Liver (tissue), 9 donors: ENCODE results near the gene HSD3B2. TPM values are rescaled to one million over a fixed set of nuclear protein-coding genes. Genes with fewer than 3 reads are reported as not detected.

Experiments used
- DNase-seq: peaks from one replicate; pipeline ENCODE4 v3.0.0-alpha.2; 2017; ENCODE audit warnings: low spot score
- H3K27ac ChIP-seq, 2 donors: one replicate each; pipeline ENCODE4 v1.7.0; 2013; ENCODE audit warnings: inconsistent platforms in 2 of 2, low read length in 2 of 2, control low read depth in 1 of 2, low read depth in 1 of 2, mild to moderate bottlenecking in 1 of 2
- H3K27me3 ChIP-seq, 4 donors: one replicate each; pipeline versions ENCODE4 v1.6.1 to v1.7.0; 2013; ENCODE audit warnings: low read length in 3 of 4, inconsistent platforms in 1 of 4, mild to moderate bottlenecking in 1 of 4, moderate library complexity in 1 of 4; ENCODE audit not compliant: control insufficient read depth in 4 of 4, insufficient read depth in 4 of 4
- H3K36me3 ChIP-seq, 4 donors: one replicate each; pipeline versions ENCODE4 v1.6.1 to v1.7.0; 2013; ENCODE audit warnings: low read length in 3 of 4, mild to moderate bottlenecking in 3 of 4, low read depth in 1 of 4, moderate library complexity in 1 of 4; ENCODE audit not compliant: control insufficient read depth in 4 of 4, insufficient read depth in 3 of 4
- H3K4me1 ChIP-seq, 4 donors: one replicate each; pipeline versions ENCODE4 v1.6.1 to v1.7.0; 2013; ENCODE audit warnings: low read length in 3 of 4, mild to moderate bottlenecking in 3 of 4, moderate library complexity in 1 of 4; ENCODE audit not compliant: control insufficient read depth in 4 of 4, insufficient read depth in 4 of 4
- H3K4me3 ChIP-seq, 3 donors: one replicate each; pipeline versions ENCODE4 v1.6.1 to v1.7.0; 2013; ENCODE audit warnings: low read length in 3 of 3, control low read depth in 1 of 3, low read depth in 1 of 3, mild to moderate bottlenecking in 1 of 3
- H3K9ac ChIP-seq, 2 donors: one replicate each; pipeline ENCODE4 v1.7.0; 2013; ENCODE audit warnings: low read length in 2 of 2, mild to moderate bottlenecking in 2 of 2, moderate library complexity in 2 of 2, control low read depth in 1 of 2, low read depth in 1 of 2
- H3K9me3 ChIP-seq, 4 donors: one replicate each; pipeline versions ENCODE4 v1.6.1 to v1.7.0; 2013; ENCODE audit warnings: low read length in 3 of 4; ENCODE audit not compliant: control insufficient read depth in 4 of 4
- FOXA1 ChIP-seq: IDR thresholded peaks from 2 replicates; pipeline ENCODE4 v1.6.1; 2016; ENCODE audit warnings: antibody characterized with exemption
- FOXA2 ChIP-seq: IDR thresholded peaks from 2 replicates; pipeline ENCODE4 v1.6.1; 2016; ENCODE audit warnings: antibody characterized with exemption
- GABPA ChIP-seq, 2 donors: IDR thresholded peaks in 1 of 2; conservative IDR thresholded peaks in 1 of 2; 2 replicates each; pipeline ENCODE4 v1.6.1; 2016; ENCODE audit warnings: antibody characterized with exemption in 2 of 2, mild to moderate bottlenecking in 1 of 2, moderate library complexity in 1 of 2
- HNF4A ChIP-seq, 2 donors: conservative IDR thresholded peaks; 2 replicates each; pipeline ENCODE4 v1.6.1; 2016; ENCODE audit warnings: antibody characterized with exemption in 2 of 2, mild to moderate bottlenecking in 2 of 2
- JUND ChIP-seq, 2 donors: IDR thresholded peaks; 2 replicates each; pipeline ENCODE4 v1.6.1; 2016; ENCODE audit warnings: antibody characterized with exemption in 2 of 2
- NR2F2 ChIP-seq: IDR thresholded peaks from 2 replicates; pipeline ENCODE4 v1.6.1; 2016; ENCODE audit warnings: antibody characterized with exemption
- RAD21 ChIP-seq, 2 donors: IDR thresholded peaks; 2 replicates each; pipeline ENCODE4 v1.6.1; 2016; ENCODE audit warnings: antibody characterized with exemption in 2 of 2, mild to moderate bottlenecking in 2 of 2
- SP1 ChIP-seq: IDR thresholded peaks from 2 replicates; pipeline ENCODE4 v1.6.1; 2018; ENCODE audit warnings: antibody characterized with exemption, mild to moderate bottlenecking
- YY1 ChIP-seq: IDR thresholded peaks from 2 replicates; pipeline ENCODE4 v1.6.1; 2016; ENCODE audit warnings: antibody characterized with exemption, mild to moderate bottlenecking
- WGBS: extraction: QIAGEN DNeasy Blood & Tissue Kit; methylation state at CpG from one replicate; pipeline ENCODE4 v1.1.7; 2013; 5-methylcytosine and 5-hydroxymethylcytosine counted together
- polyA plus RNA-seq, 2 donors: library from polyadenylated mRNA; stranded (reverse) in 1 of 2; unstranded in 1 of 2; fragments of 200-250 nt in 1 of 2; fragments of >200 nt in 1 of 2; fragmentation: Nextera tagmentation in 1 of 2; extraction: Ambion mirVana in 1 of 2; gene quantifications; one replicate each; pipeline versions ENCODE4 v1.2.1 to v1.2.3, GENCODE V29; 2013 to 2015
- total RNA-seq, 2 donors: library from RNA; depleted of rRNA; stranded (reverse); fragments of >200 nt; gene quantifications; one replicate each; pipeline ENCODE4 v1.2.3, GENCODE V29; 2014
- TF ChIP-seq, protein P1 (sequence below): IDR thresholded peaks from 2 replicates; pipeline ENCODE4 v1.6.1; 2016; ENCODE audit warnings: antibody characterized with exemption
- TF ChIP-seq, protein P2 (sequence below): IDR thresholded peaks from 2 replicates; pipeline ENCODE4 v1.6.1; 2016; ENCODE audit warnings: antibody characterized with exemption
- TF ChIP-seq, protein P3 (sequence below): IDR thresholded peaks from 2 replicates; pipeline ENCODE4 v1.6.1; 2016; ENCODE audit warnings: antibody characterized with exemption
- TF ChIP-seq, protein P4 (sequence below): fragments of 150-350 bp; IDR thresholded peaks from 2 replicates; pipeline ENCODE4 v1.5.1; 2017; ENCODE audit warnings: improper control_type of control experiment, low read depth, low read length; ENCODE audit not compliant: missing input control
- donor health status: healthy.
- donor health status: healthy.
- donor health status: healthy.
- donor health status: healthy.
- donor health status: healthy.

HSD3B2 gene
- total and polyA plus RNA-seq, 4 donors: 0.14 to 0.25 (median 0.18) TPM; not detected in 1

DNA sequence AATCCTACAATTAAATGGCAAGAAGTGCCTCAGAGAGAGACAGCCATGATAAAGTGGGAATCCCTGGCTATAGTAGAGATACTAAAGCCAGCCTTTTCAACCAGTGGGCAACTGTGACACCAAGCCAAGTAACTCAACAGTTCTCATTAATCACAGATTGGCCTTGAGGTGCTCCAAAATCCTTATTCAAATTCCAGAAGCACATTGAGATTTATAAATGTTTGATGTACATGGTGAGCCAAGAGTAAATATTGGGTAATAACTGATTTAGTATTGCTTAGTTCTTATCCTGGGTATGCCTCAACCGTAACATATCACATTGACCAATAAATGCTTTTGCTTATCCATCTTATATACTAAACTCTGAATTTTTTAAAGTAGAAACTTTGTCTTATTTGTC lies 29.3 kb upstream of the HSD3B2 start:
- DNase-seq: no peak
- Histone ChIP-seq H3K9ac (no peak overlapping the region), H3K9me3 (no peaks in the 10 kb centered on the region), H3K27ac (peak overlapping the region in 1 of 2 donors; percentile 13), H3K4me3 (no peak overlapping the region), H3K4me1 (peaks cover 8 to 88% (median 71%) of the 10 kb centered on the region in 4 donors), H3K36me3 (peaks cover 0 to 28% (median 16%) of the 10 kb centered on the region in 4 donors), H3K27me3 (no peaks in the 10 kb centered on the region)
- WGBS: 40% methylated on average over 1 of the region's 1 CpG
- TF ChIP-seq SP1 (no peak), GABPA (IDR thresholded peaks at IDR 0.05 in 1 of 2, conservative IDR thresholded peaks at IDR 0.05 in 1 of 2) (no peak), FOXA2 (peak; percentile 8), JUND (IDR thresholded peaks at IDR 0.05) (no peak), FOXA1 (no peak), RAD21 (IDR thresholded peaks at IDR 0.05) (peak in 1 of 2 donors; percentile 7), HNF4A (conservative IDR thresholded peaks at IDR 0.05) (peak in 1 of 2 donors; percentile 6), YY1 (peak; percentile 44)
- TF ChIP-seq, protein P1, sequence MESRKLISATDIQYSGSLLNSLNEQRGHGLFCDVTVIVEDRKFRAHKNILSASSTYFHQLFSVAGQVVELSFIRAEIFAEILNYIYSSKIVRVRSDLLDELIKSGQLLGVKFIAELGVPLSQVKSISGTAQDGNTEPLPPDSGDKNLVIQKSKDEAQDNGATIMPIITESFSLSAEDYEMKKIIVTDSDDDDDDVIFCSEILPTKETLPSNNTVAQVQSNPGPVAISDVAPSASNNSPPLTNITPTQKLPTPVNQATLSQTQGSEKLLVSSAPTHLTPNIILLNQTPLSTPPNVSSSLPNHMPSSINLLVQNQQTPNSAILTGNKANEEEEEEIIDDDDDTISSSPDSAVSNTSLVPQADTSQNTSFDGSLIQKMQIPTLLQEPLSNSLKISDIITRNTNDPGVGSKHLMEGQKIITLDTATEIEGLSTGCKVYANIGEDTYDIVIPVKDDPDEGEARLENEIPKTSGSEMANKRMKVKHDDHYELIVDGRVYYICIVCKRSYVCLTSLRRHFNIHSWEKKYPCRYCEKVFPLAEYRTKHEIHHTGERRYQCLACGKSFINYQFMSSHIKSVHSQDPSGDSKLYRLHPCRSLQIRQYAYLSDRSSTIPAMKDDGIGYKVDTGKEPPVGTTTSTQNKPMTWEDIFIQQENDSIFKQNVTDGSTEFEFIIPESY: no peak
- TF ChIP-seq, protein P2, sequence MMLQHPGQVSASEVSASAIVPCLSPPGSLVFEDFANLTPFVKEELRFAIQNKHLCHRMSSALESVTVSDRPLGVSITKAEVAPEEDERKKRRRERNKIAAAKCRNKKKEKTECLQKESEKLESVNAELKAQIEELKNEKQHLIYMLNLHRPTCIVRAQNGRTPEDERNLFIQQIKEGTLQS: no peak
- TF ChIP-seq, protein P3, sequence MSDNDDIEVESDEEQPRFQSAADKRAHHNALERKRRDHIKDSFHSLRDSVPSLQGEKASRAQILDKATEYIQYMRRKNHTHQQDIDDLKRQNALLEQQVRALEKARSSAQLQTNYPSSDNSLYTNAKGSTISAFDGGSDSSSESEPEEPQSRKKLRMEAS: peak; percentile 16
- TF ChIP-seq, protein P4, sequence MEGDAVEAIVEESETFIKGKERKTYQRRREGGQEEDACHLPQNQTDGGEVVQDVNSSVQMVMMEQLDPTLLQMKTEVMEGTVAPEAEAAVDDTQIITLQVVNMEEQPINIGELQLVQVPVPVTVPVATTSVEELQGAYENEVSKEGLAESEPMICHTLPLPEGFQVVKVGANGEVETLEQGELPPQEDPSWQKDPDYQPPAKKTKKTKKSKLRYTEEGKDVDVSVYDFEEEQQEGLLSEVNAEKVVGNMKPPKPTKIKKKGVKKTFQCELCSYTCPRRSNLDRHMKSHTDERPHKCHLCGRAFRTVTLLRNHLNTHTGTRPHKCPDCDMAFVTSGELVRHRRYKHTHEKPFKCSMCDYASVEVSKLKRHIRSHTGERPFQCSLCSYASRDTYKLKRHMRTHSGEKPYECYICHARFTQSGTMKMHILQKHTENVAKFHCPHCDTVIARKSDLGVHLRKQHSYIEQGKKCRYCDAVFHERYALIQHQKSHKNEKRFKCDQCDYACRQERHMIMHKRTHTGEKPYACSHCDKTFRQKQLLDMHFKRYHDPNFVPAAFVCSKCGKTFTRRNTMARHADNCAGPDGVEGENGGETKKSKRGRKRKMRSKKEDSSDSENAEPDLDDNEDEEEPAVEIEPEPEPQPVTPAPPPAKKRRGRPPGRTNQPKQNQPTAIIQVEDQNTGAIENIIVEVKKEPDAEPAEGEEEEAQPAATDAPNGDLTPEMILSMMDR: no peak

DNA sequence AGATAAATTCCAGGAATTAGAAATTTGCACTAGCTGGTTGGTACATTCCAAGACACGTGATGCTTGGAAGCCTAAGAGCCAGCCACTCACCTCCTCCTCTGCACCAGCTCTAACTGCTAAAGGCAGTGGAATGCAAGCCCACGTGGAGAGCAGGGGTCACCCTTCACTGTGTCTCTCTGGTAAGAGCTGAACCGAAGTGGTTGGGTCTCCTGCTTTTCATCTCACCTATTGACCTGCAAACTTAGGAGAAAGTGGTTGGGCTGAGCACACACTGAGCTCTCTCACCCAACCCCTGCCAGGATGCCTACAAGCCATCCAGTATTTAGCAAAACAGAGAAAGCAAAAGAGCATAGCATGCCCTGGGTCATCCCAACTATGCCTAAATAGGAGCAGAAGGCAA lies 27.1 kb upstream of the HSD3B2 start:
- Histone ChIP-seq H3K27ac (peak overlapping the region; percentile 45 to 51), H3K4me3 (no peak overlapping the region), H3K9ac (no peak overlapping the region), H3K4me1 (peaks cover 11 to 90% (median 65%) of the 10 kb centered on the region in 4 donors), H3K9me3 (no peaks in the 10 kb centered on the region), H3K36me3 (peaks cover 0 to 40% (median 17%) of the 10 kb centered on the region in 4 donors), H3K27me3 (no peaks in the 10 kb centered on the region)
- TF ChIP-seq FOXA1 (no peak), NR2F2 (no peak)
- TF ChIP-seq, protein P1: no peak
- TF ChIP-seq, protein P3: no peak
- DNase-seq: no peak
- WGBS: 38% methylated on average over 3 of the region's 3 CpGs
